GM13976 (cell line): Measurements from ENCODE around the gene TPRN.

Source experiments
- DNase-seq: peaks from one replicate; pipeline ENCODE4 v3.0.0; 2012; ENCODE audit warnings: low spot score
- CTCF ChIP-seq: IDR thresholded peaks from 2 replicates; pipeline ENCODE4 v1.5.1; 2012; ENCODE audit warnings: borderline replicate concordance, mild to moderate bottlenecking; ENCODE audit not compliant: insufficient read depth; ENCODE audit errors: extremely low read depth, missing control alignments, control extremely low read depth
- in situ Hi-C: fragments of 300-500 bp; cut with MboI; formaldehyde crosslinking; loops from one replicate; pipeline ENCODE4 v1.12.0; 2022; ENCODE audit warnings: low sequenced_read_pairs, mixed read lengths, inconsistent platforms; ENCODE audit not compliant: unreplicated experiment

The TPRN gene

DNA sequence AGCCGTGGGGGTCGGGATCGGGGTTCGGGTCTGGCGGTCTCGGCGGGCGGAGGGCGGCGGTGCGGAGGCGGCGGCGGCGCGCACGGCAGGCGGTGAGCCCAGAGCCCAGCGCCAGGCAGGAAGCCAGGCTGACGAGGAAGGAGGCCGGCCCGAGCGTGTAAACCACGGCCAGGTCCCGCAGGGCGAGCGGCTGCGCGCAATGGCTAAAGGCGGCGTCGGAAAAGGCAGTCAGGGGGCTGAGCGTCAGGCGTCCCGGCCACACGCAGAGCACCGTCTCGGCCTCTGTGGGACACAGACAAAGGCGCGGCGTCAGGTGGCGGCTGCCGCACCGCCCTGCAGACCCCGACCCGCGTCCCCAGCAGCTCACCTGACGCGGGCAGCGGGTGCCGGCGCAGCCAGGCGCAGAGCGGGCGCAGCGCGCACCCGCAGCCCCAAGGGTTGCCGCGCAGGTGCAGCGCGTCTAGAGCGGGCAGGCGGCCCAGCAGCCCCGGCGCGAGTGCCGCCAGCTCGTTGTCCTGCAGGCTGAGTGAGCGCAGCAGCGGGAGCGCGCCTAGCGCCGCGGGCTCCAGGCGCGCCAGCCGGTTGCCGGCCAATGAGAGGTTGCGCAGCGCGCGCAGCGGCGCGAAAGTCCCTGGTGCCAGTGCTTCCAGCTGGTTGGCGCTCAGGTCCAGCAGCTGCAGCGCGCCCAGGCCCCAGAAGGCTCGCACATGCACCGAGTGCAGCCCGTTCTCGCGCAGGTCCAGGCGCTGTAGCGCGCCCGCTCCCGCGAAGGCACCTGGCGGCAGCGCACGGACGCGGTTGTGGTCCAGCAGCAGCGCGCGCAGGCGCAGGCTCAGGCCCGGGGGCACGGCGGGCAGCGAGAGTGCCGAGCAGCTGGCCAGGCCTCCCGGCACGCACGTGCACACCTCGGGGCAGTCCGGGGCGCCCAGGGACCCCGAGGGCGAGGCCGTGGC lies 31.4 kb downstream of the TPRN start:
- TF ChIP-seq CTCF: no peak
- DNase-seq: peak; percentile 75
- in situ Hi-C loops: no loop called here

DNA sequence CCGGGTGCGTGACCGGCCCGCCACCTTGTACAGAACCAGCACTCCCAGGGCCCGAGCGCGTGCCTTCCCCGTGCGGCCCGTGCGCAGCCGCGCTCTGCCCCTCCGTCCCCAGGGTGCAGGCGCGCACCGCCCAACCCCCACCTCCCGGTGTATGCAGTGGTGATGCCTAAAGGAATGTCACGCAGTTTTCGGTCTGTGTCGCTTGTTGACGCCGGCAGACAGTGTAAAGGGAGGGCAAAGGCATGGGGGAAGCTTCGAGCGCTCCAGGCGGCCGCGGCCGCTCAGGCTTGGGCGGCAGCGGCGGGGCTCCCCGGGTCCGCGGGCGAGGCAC lies 32.0 kb downstream of the TPRN start:
- DNase-seq: peak; percentile 46
- no peak for TF ChIP-seq CTCF
- in situ Hi-C loops: no loop called here

DNA sequence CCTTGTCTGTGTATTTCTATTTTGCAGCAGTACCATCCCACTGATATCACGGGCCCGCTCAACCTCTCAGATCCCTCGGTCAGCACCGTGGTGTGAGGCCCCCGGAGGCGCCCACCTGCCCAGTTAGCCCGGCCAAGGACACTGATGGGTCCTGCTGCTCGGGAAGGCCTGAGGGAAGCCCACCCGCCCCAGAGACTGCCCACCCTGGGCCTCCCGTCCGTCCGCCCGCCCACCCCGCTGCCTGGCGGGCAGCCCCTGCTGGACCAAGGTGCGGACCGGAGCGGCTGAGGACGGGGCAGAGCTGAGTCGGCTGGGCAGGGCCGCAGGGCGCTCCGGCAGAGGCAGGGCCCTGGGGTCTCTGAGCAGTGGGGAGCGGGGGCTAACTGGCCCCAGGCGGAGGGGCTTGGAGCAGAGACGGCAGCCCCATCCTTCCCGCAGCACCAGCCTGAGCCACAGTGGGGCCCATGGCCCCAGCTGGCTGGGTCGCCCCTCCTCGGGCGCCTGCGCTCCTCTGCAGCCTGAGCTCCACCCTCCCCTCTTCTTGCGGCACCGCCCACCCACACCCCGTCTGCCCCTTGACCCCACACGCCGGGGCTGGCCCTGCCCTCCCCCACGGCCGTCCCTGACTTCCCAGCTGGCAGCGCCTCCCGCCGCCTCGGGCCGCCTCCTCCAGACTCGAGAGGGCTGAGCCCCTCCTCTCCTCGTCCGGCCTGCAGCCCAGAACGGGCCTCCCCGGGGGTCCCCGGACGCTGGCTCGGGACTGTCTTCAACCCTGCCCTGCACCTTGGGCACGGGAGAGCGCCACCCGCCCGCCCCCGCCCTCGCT lies 32.6 kb downstream of the TPRN start:
- in situ Hi-C loops: no loop called here
- peak; percentile 59 for DNase-seq
- no peak for TF ChIP-seq CTCF

- DNase-seq: no peak
- in situ Hi-C loops: no loop called here
Measured at GRCh38 chr9:137167277-137167746, 33.2 kb downstream of the TPRN start.

GRCh38 chr9:137166380-137167229 lies 33.9 kb downstream of the TPRN start:
- no peak for TF ChIP-seq CTCF
- in situ Hi-C loops: no loop called here
- DNase-seq: no peak

More at GRCh38 chr9:137167277-137167746, 33.2 kb downstream of the TPRN start:
- no peak for TF ChIP-seq CTCF

- TF ChIP-seq CTCF: no peak
- in situ Hi-C loops: no loop called here
- DNase-seq: no peak
Measured at GRCh38 chr9:137165250-137165836, 35.2 kb downstream of the TPRN start.
